Measurements from ENCODE around the gene RFNG. TPM values are rescaled to one million over a fixed set of nuclear protein-coding genes. Genes with fewer than 3 reads are reported as not detected.
A peak's percentile ranks its signal among the peaks of the same experiment; 100 is the strongest.

RFNG gene
- total and polyA plus RNA-seq, 12 donors: 13.9 to 30.1 (median 20.3) TPM

- no peak for TF ChIP-seq CTCF (IDR thresholded peaks at IDR 0.05)
- H3K36me3 ChIP-seq: peaks cover 0 to 30% (median 0%) of the 10 kb centered on the region in 9 donors
- 67 to 73% methylated on average over 19 of the region's 19 CpGs for WGBS, 2 donors
- no peaks in the 10 kb centered on the region for H3K27me3 ChIP-seq
- peak overlapping the region; percentile 71 to 97 (median 91) for H3K27ac ChIP-seq
- peaks cover 0 to 44% (median 19%) of the 10 kb centered on the region in 9 donors for H3K4me1 ChIP-seq
- intact Hi-C loops (cut with DNase I): no loop called here
- no peaks in the 10 kb centered on the region for H3K9me3 ChIP-seq
- no peak overlapping the region for H3K4me3 ChIP-seq
- DNase-seq (peak in 1 of 2 donors; percentile 65), ATAC-seq (peak in 6 of 8 donors; percentile 23 to 68 (median 33))
Measured at GRCh38 chr17:82012640-82013295, 38.8 kb downstream of the RFNG start.

- H3K9me3 ChIP-seq: no peaks in the 10 kb centered on the region
- intact Hi-C loops (cut with DNase I): no loop called here
- 78 to 79% methylated on average over 20 of the region's 20 CpGs for WGBS, 2 donors
- no peaks in the 10 kb centered on the region for H3K27me3 ChIP-seq
- DNase-seq: no peak
- no peak for ATAC-seq
- no peak overlapping the region for H3K4me3 ChIP-seq
- peak overlapping the region; percentile 71 to 97 (median 91) for H3K27ac ChIP-seq
- peaks cover 0 to 25% (median 0%) of the 10 kb centered on the region in 9 donors for H3K36me3 ChIP-seq
- H3K4me1 ChIP-seq: peaks cover 0 to 47% (median 23%) of the 10 kb centered on the region in 9 donors
- no peak for TF ChIP-seq CTCF (IDR thresholded peaks at IDR 0.05)
Measured at GRCh38 chr17:82012261-82012639, 39.4 kb downstream of the RFNG start.

GRCh38 chr17:82011617-82012187, 39.9 kb downstream of the RFNG start:
- Histone ChIP-seq H3K4me1 (peaks cover under 1 to 53% (median 27%) of the 10 kb centered on the region in 9 donors), H3K27ac (peak overlapping the region in 6 of 10 donors; percentile 88 to 97 (median 92)), H3K36me3 (peaks cover 0 to 19% (median 0%) of the 10 kb centered on the region in 9 donors), H3K27me3 (no peaks in the 10 kb centered on the region), H3K4me3 (no peak overlapping the region), H3K9me3 (no peaks in the 10 kb centered on the region)
- intact Hi-C loops (cut with DNase I): no loop called here
- ATAC-seq: no peak
- no peak for TF ChIP-seq CTCF (IDR thresholded peaks at IDR 0.05)
- 93 to 94% methylated on average over 19 of the region's 19 CpGs for WGBS, 2 donors
- DNase-seq: no peak

- DNase-seq (no peak), ATAC-seq (no peak)
- H3K27me3 ChIP-seq: no peaks in the 10 kb centered on the region
- H3K4me1 ChIP-seq: peaks cover 6 to 61% (median 32%) of the 10 kb centered on the region in 9 donors
- no peak overlapping the region for H3K27ac ChIP-seq
- no peak overlapping the region for H3K4me3 ChIP-seq
- H3K36me3 ChIP-seq: peaks cover 0 to 16% (median 0%) of the 10 kb centered on the region in 9 donors
- TF ChIP-seq CTCF (IDR thresholded peaks at IDR 0.05): no peak
- WGBS, 2 donors: 95% methylated on average over 39 of the region's 39 CpGs
- H3K9me3 ChIP-seq: no peaks in the 10 kb centered on the region
- intact Hi-C loops (cut with DNase I): no loop called here
Measured at GRCh38 chr17:82010575-82011525, 40.8 kb downstream of the RFNG start.
